ENCODE data around the gene ENTPD2.

DNA sequence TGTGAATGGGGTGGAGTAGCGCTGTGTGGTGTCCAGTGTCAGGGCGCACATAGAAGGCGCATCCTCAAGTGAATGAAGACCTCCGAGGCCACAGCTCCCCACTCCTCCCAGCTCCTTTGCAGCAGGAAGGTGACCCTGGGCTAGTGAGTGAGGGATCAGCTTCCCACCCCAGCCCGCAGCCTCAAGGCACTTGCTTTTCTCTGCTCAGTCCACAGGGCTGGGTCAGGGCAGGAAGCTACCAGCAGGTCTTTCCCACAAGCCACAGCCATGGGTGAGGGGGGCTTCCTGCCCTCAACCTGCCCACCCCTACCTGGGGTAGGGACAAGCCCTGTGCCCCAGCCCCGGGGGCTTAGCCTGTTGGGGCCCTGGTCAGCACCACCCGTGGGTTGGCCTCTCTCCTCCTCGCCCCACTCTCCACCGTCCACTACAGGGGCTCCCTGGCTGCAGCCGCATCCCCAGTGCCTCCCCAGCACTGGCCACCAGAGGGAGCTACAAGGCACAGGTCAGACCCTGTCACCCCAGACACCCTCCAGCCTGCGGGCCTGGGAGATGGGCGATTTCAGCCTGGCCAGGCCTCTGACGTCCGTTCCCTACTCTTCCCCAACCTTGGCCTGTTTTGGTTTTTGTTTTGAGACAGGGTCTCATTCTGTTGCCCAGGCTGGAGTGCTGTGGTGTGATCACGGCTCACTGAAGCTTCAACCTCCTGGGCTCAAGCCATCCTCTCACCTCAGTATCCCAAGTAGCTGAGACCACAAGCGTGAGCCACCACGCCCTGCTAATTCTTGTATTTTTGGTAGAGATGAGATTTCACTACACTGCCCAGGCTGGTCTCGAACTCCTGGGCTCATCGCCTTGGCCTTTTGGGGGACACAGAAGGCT lies 24.6 kb downstream of the ENTPD2 start:
- TF ChIP-seq POLR2A (IDR thresholded peaks at IDR 0.05; ENCODE audit: low read depth) (no peak), POLR2AphosphoS5 (IDR thresholded peaks at IDR 0.05) (peak in 1 of 2 donors; percentile 34)
- TF ChIP-seq, protein P1, sequence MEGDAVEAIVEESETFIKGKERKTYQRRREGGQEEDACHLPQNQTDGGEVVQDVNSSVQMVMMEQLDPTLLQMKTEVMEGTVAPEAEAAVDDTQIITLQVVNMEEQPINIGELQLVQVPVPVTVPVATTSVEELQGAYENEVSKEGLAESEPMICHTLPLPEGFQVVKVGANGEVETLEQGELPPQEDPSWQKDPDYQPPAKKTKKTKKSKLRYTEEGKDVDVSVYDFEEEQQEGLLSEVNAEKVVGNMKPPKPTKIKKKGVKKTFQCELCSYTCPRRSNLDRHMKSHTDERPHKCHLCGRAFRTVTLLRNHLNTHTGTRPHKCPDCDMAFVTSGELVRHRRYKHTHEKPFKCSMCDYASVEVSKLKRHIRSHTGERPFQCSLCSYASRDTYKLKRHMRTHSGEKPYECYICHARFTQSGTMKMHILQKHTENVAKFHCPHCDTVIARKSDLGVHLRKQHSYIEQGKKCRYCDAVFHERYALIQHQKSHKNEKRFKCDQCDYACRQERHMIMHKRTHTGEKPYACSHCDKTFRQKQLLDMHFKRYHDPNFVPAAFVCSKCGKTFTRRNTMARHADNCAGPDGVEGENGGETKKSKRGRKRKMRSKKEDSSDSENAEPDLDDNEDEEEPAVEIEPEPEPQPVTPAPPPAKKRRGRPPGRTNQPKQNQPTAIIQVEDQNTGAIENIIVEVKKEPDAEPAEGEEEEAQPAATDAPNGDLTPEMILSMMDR (IDR thresholded peaks at IDR 0.05), result peak in 2 of 3 experiments; percentile 82 to 84
